Activated CD8-positive, alpha-beta memory T cell treated with anti-CD3 and anti-CD28 coated beads for 48 hours (primary cell): ENCODE measurements around the gene FBXL16.

Source experiments
- DNase-seq, 3 experiments: peaks; one replicate each; pipeline ENCODE4 v3.0.0-alpha.2; 2020; ENCODE audit warnings: low read depth in 2 of 3, low spot score in 2 of 3

The FBXL16 gene

GRCh38 chr16:710500-711075, 5.0 kb upstream of the FBXL16 start:
- DNase-seq = no peak

- no peak for DNase-seq
Measured at GRCh38 chr16:709566-710499, 4.2 kb upstream of the FBXL16 start.

- DNase-seq = no peak
Measured at GRCh38 chr16:708959-709358, 3.4 kb upstream of the FBXL16 start.

- DNase-seq = no peak
Measured at GRCh38 chr16:708019-708418, 2.4 kb upstream of the FBXL16 start.

- DNase-seq = no peak
Measured at GRCh38 chr16:707062-707538, 1.5 kb upstream of the FBXL16 start.

GRCh38 chr16:706189-707061, 824 bp upstream of the FBXL16 start:
- no peak for DNase-seq

GRCh38 chr16:704552-705380, 835 bp downstream of the FBXL16 start:
- no peak for DNase-seq

GRCh38 chr16:704047-704446, 1.6 kb downstream of the FBXL16 start:
- no peak for DNase-seq

- DNase-seq = no peak
Measured at GRCh38 chr16:703406-703805, 2.2 kb downstream of the FBXL16 start.

GRCh38 chr16:702341-702740, 3.3 kb downstream of the FBXL16 start:
- no peak for DNase-seq

- DNase-seq = no peak
Measured at GRCh38 chr16:700684-701584, 4.7 kb downstream of the FBXL16 start.

- no peak for DNase-seq
Measured at GRCh38 chr16:698911-699671, 6.5 kb downstream of the FBXL16 start.

- DNase-seq = no peak
Measured at GRCh38 chr16:695355-696089, 10.1 kb downstream of the FBXL16 start.

GRCh38 chr16:694863-695354, 10.7 kb downstream of the FBXL16 start:
- no peak for DNase-seq

GRCh38 chr16:694187-694862, 11.3 kb downstream of the FBXL16 start:
- no peak for DNase-seq

GRCh38 chr16:693766-694165, 11.8 kb downstream of the FBXL16 start:
- DNase-seq = no peak

GRCh38 chr16:693364-693763, 12.2 kb downstream of the FBXL16 start:
- DNase-seq = no peak
